Measurements from ENCODE around the gene SLC36A4.

DNA sequence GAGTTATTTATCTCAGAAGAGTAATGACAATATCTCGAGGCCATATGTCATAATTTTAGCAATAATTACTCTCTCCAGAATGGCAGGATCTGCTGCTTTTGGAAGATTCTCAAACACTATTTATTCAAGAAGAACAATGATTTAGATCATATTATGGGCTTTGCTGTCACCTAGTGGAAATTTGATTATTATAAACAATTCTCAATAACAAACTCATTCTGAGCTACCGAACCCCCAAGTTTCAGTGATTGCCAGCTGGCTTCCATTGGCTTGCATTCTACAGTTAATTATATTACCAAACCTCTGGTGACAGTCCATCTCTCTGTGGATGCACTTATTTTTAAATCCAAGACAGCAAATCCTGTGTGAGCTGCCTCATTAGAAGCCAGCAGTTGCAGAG lies 27.9 kb upstream of the SLC36A4 start:
- TF ChIP-seq, protein P1, sequence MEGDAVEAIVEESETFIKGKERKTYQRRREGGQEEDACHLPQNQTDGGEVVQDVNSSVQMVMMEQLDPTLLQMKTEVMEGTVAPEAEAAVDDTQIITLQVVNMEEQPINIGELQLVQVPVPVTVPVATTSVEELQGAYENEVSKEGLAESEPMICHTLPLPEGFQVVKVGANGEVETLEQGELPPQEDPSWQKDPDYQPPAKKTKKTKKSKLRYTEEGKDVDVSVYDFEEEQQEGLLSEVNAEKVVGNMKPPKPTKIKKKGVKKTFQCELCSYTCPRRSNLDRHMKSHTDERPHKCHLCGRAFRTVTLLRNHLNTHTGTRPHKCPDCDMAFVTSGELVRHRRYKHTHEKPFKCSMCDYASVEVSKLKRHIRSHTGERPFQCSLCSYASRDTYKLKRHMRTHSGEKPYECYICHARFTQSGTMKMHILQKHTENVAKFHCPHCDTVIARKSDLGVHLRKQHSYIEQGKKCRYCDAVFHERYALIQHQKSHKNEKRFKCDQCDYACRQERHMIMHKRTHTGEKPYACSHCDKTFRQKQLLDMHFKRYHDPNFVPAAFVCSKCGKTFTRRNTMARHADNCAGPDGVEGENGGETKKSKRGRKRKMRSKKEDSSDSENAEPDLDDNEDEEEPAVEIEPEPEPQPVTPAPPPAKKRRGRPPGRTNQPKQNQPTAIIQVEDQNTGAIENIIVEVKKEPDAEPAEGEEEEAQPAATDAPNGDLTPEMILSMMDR (IDR thresholded peaks at IDR 0.05; ENCODE audit: low read depth, low read length) = no peak
- TF ChIP-seq POLR2A (IDR thresholded peaks at IDR 0.05; ENCODE audit: extremely low read depth, insufficient read length) = no peak

Data from NB4 (cell line).